ENCODE data around the gene OR2T4.

DNA sequence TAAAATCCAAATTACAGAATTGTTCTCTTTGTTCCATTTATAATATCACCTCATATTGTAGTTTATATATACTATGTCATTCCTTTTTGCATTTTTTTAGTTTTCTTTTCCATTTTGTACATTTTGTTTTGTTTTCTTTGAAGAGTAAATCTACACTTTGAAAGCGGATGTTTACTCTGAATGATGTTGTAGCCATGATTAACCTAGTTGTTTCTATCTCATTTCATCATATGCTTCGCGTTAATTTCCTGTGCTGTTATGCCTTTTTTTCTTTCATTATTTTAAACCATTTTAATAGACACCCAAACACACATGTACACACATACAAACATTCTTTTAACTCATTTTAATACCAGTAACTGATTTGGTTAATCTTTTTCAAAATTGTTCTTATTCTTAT lies 19.4 kb downstream of the OR2T4 start:
- TF ChIP-seq, protein P1, sequence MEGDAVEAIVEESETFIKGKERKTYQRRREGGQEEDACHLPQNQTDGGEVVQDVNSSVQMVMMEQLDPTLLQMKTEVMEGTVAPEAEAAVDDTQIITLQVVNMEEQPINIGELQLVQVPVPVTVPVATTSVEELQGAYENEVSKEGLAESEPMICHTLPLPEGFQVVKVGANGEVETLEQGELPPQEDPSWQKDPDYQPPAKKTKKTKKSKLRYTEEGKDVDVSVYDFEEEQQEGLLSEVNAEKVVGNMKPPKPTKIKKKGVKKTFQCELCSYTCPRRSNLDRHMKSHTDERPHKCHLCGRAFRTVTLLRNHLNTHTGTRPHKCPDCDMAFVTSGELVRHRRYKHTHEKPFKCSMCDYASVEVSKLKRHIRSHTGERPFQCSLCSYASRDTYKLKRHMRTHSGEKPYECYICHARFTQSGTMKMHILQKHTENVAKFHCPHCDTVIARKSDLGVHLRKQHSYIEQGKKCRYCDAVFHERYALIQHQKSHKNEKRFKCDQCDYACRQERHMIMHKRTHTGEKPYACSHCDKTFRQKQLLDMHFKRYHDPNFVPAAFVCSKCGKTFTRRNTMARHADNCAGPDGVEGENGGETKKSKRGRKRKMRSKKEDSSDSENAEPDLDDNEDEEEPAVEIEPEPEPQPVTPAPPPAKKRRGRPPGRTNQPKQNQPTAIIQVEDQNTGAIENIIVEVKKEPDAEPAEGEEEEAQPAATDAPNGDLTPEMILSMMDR (IDR thresholded peaks at IDR 0.05) = no peak
- no peak for TF ChIP-seq POLR2A (IDR thresholded peaks at IDR 0.05)

Data from lower leg skin (tissue), 3 donors.